HUES48 (cell line): Measurements from ENCODE around the gene CD72.

Experiments used
- H3K27ac ChIP-seq: one replicate; pipeline ENCODE4 v1.7.0; 2013; ENCODE audit warnings: low read depth, low read length, inconsistent platforms
- H3K27me3 ChIP-seq: 2 replicates; pipeline ENCODE4 v1.6.1; 2013; ENCODE audit warnings: mild to moderate bottlenecking, low read length; ENCODE audit not compliant: control insufficient read depth, insufficient read depth
- H3K36me3 ChIP-seq: 2 replicates; pipeline ENCODE4 v1.6.1; 2013; ENCODE audit warnings: low read length; ENCODE audit not compliant: control insufficient read depth, insufficient read depth
- H3K4me1 ChIP-seq: 2 replicates; pipeline ENCODE4 v1.6.1; 2013; ENCODE audit warnings: mild to moderate bottlenecking, low read length; ENCODE audit not compliant: control insufficient read depth, insufficient read depth
- H3K4me3 ChIP-seq: 2 replicates; pipeline ENCODE4 v1.5.1; 2013; ENCODE audit warnings: mild to moderate bottlenecking, low read depth, low read length
- H3K9ac ChIP-seq: 2 replicates; pipeline ENCODE4 v1.6.1; 2013; ENCODE audit warnings: mild to moderate bottlenecking, low read depth, low read length, moderate library complexity
- H3K9me3 ChIP-seq: 2 replicates; pipeline ENCODE4 v1.6.1; 2013; ENCODE audit warnings: low read length; ENCODE audit not compliant: control insufficient read depth, insufficient read depth

CD72 gene

DNA sequence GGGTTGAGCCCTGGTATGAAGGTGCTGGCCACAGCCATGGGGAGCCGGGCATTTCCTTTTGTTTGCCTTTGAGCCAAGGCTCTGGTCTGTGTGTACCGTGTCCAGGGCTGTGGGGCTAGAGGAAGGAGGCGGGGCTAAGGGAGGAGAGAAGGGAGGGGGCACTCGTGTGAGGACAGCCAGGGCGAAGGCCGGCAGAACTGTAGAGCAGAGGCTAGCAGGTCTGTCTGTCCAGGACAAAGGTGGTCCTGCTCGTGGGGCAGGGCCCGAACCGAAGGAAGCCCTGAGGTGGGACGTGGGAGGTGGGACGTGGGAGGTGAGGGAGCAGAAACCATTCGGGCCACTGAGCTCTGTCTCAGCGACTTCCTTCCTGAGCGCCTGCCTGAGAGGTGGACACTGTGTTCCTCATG, 54.4 kb downstream of the CD72 start:
- Histone ChIP-seq H3K4me1 (no peaks in the 10 kb centered on the region), H3K9me3 (no peaks in the 10 kb centered on the region), H3K4me3 (no peak overlapping the region), H3K36me3 (peaks cover 4% of the 10 kb centered on the region; the same call in 1 of the 2 replicates), H3K9ac (no peak overlapping the region), H3K27ac (no peak overlapping the region), H3K27me3 (no peaks in the 10 kb centered on the region)

GRCh38 chr9:35562895-35563780, 55.1 kb downstream of the CD72 start:
- Histone ChIP-seq H3K9me3 (no peaks in the 10 kb centered on the region), H3K4me3 (no peak overlapping the region), H3K27ac (no peak overlapping the region), H3K4me1 (no peaks in the 10 kb centered on the region), H3K9ac (no peak overlapping the region), H3K27me3 (no peaks in the 10 kb centered on the region), H3K36me3 (peaks cover 5% of the 10 kb centered on the region; the same call in 1 of the 2 replicates)

DNA sequence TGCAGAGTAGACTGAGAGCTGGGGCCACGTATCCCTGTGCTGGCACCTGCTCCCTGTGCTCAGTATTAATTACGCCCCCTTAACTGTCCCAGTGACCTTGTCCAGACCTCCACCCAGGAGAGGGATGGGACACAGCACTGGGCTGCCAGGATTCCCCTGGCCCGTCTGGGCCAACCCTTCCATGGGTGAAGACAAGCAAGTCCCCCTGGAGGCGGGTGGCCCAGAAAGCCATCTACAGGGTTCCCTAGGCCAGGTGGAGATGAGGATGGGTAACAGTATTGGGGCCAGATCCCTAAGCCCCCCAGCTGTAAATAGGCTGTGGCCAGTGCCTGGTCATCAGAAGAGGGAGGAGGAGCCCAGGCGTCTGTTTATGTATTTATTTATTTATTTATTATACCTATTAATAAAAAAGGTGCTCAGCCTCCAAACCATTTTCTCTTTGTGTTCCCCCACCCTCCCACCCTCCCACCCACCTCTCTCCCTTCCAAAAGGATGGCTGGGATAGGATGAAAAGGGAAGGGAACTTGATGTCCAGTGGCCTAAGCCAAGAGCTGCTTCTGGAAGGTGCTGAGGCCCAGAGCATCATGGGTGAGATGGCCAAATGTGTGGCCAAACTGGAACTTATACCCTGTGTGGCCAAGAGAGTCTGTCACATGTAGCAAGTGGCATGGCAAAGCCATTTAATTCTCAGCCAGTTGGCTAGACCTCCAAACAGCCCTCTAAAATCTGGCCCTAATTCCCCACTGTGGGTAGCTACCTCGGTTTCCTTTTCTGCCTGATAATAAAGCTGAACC, 56.5 kb downstream of the CD72 start:
- no peak overlapping the region for H3K4me3 ChIP-seq
- no peaks in the 10 kb centered on the region for H3K4me1 ChIP-seq
- no peaks in the 10 kb centered on the region for H3K27me3 ChIP-seq
- no peak overlapping the region for H3K27ac ChIP-seq
- H3K36me3 ChIP-seq = peaks cover 5% of the 10 kb centered on the region; the same call in 1 of the 2 replicates
- no peak overlapping the region for H3K9ac ChIP-seq
- no peaks in the 10 kb centered on the region for H3K9me3 ChIP-seq

DNA sequence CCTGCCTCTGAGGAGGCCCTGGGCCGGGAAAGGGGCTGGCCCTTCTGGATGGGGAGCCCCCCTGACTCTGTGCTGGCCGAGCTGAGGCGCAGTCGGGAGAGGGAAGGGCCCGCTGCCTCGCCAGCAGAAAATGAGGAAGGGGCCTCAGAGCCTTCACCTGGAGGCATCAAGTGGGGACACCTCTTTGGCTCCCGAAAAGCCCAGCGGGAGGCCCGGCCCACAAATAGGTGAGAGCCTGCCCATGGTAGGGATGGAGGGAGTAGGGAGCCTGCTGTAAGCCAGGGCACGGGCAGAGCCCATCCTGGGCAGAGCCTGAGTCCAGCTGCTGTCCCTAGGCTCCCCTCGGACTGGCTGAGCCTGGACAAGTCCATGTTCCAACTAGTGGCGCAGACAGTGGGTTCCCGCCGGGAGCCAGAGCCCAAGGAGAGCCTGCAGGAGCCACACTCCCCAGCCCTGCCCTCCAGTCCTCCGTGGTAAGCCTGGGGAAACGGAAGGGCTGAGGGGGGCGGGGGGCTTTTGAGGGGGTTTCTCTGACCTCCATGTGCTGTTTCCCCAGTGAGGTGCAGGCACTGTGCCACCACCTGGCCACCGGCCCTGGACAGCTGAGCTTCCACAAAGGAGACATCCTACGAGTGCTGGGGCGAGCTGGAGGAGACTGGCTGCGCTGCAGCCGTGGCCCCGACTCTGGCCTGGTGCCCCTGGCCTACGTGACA, 57.4 kb downstream of the CD72 start:
- Histone ChIP-seq H3K27me3 (no peaks in the 10 kb centered on the region), H3K36me3 (peaks cover 10% of the 10 kb centered on the region; the same call in 1 of the 2 replicates), H3K9ac (no peak overlapping the region), H3K4me3 (no peak overlapping the region), H3K27ac (no peak overlapping the region), H3K9me3 (no peaks in the 10 kb centered on the region), H3K4me1 (no peaks in the 10 kb centered on the region)
